Neural progenitor cell (in vitro differentiated cells): Measurements from ENCODE around the gene C2CD5. TPM values are rescaled to one million over a fixed set of nuclear protein-coding genes. Genes with fewer than 3 reads are reported as not detected.

Experiments used
- DNase-seq: peaks from one replicate; pipeline ENCODE4 v3.0.0-alpha.2; 2016; ENCODE audit warnings: low spot score
- H2AFZ ChIP-seq: fragments of 200-600 bp; sonication (generic); replicated peaks from 2 replicates; pipeline ENCODE4 v1.6.1; 2016; ENCODE audit warnings: antibody characterized with exemption
- H3F3A ChIP-seq: fragments of 200-600 bp; sonication (generic); 2 replicates; pipeline ENCODE4 v1.6.1; 2016; ENCODE audit warnings: antibody characterized with exemption, low read depth
- H3K27ac ChIP-seq: fragments of 200-600 bp; sonication (generic); 2 replicates; pipeline ENCODE4 v1.5.1; 2016; ENCODE audit warnings: mild to moderate bottlenecking
- H3K27me3 ChIP-seq: fragments of 200-600 bp; sonication (generic); 2 replicates; pipeline ENCODE4 v1.6.1; 2016; ENCODE audit warnings: mild to moderate bottlenecking, moderate library complexity
- H3K36me3 ChIP-seq: fragments of 200-600 bp; sonication (generic); 2 replicates; pipeline ENCODE4 v1.5.1; 2016
- H3K4me1 ChIP-seq: fragments of 200-600 bp; sonication (generic); 2 replicates; pipeline ENCODE4 v1.6.1; 2016; ENCODE audit warnings: mixed run types
- H3K4me2 ChIP-seq: fragments of 200-600 bp; sonication (generic); 2 replicates; pipeline ENCODE4 v1.6.1; 2016
- H3K4me3 ChIP-seq: fragments of 200-600 bp; sonication (generic); 2 replicates; pipeline ENCODE4 v1.5.1; 2016
- H3K79me2 ChIP-seq: fragments of 200-600 bp; sonication (generic); 2 replicates; pipeline ENCODE4 v1.6.1; 2016; ENCODE audit warnings: low read depth
- H3K9ac ChIP-seq: fragments of 200-600 bp; sonication (generic); 2 replicates; pipeline ENCODE4 v1.6.1; 2016
- H3K9me3 ChIP-seq: fragments of 200-600 bp; sonication (generic); 2 replicates; pipeline ENCODE4 v1.5.1; 2016; ENCODE audit warnings: low read depth
- H4K20me1 ChIP-seq: fragments of 200-600 bp; sonication (generic); 2 replicates; pipeline ENCODE4 v1.6.1; 2016; ENCODE audit warnings: low read depth
- H3K27ac Mint-ChIP-seq: 3 replicates; pipeline ENCODE4 v1.8.0; 2021; ENCODE audit warnings: mixed read lengths
- H3K27me3 Mint-ChIP-seq: 2 replicates; pipeline ENCODE4 v1.8.0; 2022; ENCODE audit warnings: low read depth, mild to moderate bottlenecking, inconsistent platforms, moderate library complexity, mixed read lengths; ENCODE audit not compliant: insufficient read depth
- H3K36me3 Mint-ChIP-seq: 3 replicates; pipeline ENCODE4 v1.8.0; 2021; ENCODE audit warnings: mixed read lengths
- H3K4me1 Mint-ChIP-seq: 3 replicates; pipeline ENCODE4 v1.8.0; 2021; ENCODE audit warnings: mixed read lengths
- H3K4me3 Mint-ChIP-seq: 3 replicates; pipeline ENCODE4 v1.8.0; 2021; ENCODE audit warnings: mild to moderate bottlenecking, moderate library complexity, mixed read lengths
- H3K9me3 Mint-ChIP-seq: 3 replicates; pipeline ENCODE4 v1.8.0; 2020; ENCODE audit warnings: mixed read lengths
- EZH2 ChIP-seq: fragments of 200-600 bp; sonication (generic); IDR thresholded peaks from 2 replicates; pipeline ENCODE4 v1.6.1; 2017; ENCODE audit warnings: antibody characterized with exemption, mild to moderate bottlenecking, moderate library complexity
- EZH2phosphoT487 ChIP-seq: fragments of 200-600 bp; sonication (generic); IDR thresholded peaks from 2 replicates; pipeline ENCODE4 v1.6.1; 2017; ENCODE audit warnings: antibody characterized with exemption
- total RNA-seq: library from RNA; depleted of rRNA; stranded (reverse); fragments of >200 nt; gene quantifications from 2 replicates; pipeline ENCODE4 v1.2.3, GENCODE V29; 2015; ENCODE audit warnings: low replicate concordance
- TF ChIP-seq, protein P1 (sequence below): fragments of 200-600 bp; sonication (generic); IDR thresholded peaks from 2 replicates; pipeline ENCODE4 v1.5.1; 2017; ENCODE audit warnings: antibody characterized with exemption, mild to moderate bottlenecking

The C2CD5 gene
- total RNA-seq, 1 donor from 2014 or later, result 86.9 TPM

DNA sequence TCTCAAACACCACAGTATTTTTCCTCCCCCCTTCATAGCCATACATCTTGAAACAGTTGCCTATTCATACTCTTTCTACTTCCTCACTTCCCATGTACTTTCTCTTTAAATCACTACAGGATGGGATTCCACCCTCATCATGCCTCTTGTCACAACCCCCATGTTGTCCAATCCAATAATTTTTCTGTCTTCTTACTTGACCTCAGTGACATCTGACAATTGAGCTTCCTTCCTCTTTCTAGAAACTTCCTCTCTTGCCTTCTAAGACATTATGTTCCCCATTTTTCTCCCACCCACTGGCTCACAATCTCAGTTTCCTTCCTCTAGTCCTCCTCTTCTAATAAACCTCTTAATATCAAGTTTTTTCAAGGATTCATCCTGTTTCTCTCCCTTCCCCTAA, 5.3 kb downstream of the C2CD5 start:
- Histone ChIP-seq H3K36me3 (peaks cover 4% of the 10 kb centered on the region), H3K9me3 (no peaks in the 10 kb centered on the region), H3K4me2 (no peak overlapping the region), H3K27me3 (no peaks in the 10 kb centered on the region), H3K79me2 (peaks cover 50% of the 10 kb centered on the region), H3K4me3 (no peak overlapping the region), H2AFZ (no peak overlapping the region), H3F3A (no peaks in the 10 kb centered on the region), H3K27ac (no peak overlapping the region), H3K4me1 (peaks cover 10% of the 10 kb centered on the region), H3K9ac (no peak overlapping the region), H4K20me1 (no peaks in the 10 kb centered on the region)
- Mint-ChIP-seq H3K27me3 (peaks cover 2% of the 10 kb centered on the region), H3K9me3 (no peaks in the 10 kb centered on the region), H3K36me3 (peaks cover 25% of the 10 kb centered on the region), H3K4me3 (no peak overlapping the region), H3K4me1 (peaks cover 15% of the 10 kb centered on the region), H3K27ac (no peak overlapping the region)
- no peak for DNase-seq
- TF ChIP-seq, protein P1, sequence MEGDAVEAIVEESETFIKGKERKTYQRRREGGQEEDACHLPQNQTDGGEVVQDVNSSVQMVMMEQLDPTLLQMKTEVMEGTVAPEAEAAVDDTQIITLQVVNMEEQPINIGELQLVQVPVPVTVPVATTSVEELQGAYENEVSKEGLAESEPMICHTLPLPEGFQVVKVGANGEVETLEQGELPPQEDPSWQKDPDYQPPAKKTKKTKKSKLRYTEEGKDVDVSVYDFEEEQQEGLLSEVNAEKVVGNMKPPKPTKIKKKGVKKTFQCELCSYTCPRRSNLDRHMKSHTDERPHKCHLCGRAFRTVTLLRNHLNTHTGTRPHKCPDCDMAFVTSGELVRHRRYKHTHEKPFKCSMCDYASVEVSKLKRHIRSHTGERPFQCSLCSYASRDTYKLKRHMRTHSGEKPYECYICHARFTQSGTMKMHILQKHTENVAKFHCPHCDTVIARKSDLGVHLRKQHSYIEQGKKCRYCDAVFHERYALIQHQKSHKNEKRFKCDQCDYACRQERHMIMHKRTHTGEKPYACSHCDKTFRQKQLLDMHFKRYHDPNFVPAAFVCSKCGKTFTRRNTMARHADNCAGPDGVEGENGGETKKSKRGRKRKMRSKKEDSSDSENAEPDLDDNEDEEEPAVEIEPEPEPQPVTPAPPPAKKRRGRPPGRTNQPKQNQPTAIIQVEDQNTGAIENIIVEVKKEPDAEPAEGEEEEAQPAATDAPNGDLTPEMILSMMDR, result no peak
- TF ChIP-seq EZH2 (no peak), EZH2phosphoT487 (no peak)

DNA sequence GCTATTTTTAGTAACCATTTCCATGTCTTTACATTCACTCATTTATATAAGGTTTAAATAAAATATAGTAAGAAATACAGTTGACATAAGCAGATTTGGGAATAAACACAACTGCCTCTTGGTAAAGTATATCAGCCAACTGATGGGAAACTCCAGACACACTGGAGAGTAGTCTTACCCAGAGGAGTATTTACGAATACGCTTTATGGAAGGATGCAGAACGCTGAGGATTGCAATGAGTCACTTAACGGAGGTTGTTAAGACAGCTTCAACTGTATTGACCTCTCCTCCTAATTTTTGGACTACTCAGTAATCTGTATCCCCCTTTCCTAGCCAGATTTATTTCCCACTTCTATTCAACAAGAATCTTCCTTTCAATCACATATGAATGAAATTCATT, 6.0 kb downstream of the C2CD5 start:
- TF ChIP-seq EZH2phosphoT487 (no peak), EZH2 (no peak)
- TF ChIP-seq, protein P1, result no peak
- Mint-ChIP-seq H3K4me1 (peaks cover 10% of the 10 kb centered on the region), H3K27ac (no peak overlapping the region)

DNA sequence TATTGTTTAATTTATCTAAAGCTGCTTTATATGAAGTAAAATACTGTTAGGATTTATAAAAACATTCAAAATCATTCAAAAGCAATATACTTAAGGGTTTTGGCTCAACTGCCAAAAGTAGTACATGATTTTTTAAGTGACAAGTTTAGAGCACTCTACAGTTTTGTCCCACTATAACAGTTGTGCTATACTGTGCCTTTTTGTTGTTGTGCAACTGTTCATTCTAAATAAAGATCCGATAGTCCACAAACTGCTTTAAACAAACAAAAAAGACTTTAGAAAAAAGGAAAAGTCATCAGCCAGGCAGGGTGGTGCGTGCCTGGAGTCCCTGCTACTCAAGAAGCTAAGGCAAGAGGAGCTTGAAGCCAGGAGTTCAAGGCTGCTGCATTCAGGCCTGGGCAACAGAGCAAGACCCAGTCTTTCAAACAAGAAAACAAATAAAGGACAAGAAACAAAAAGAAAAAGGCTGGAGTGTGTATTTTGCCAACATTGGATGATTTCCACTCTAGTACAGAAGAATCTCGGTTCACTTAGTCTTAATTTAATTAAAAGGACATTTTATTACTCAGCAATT, 7.3 kb downstream of the C2CD5 start:
- Mint-ChIP-seq H3K9me3 (peaks cover 10% of the 10 kb centered on the region), H3K4me3 (no peak overlapping the region), H3K27ac (no peak overlapping the region), H3K36me3 (peaks cover 37% of the 10 kb centered on the region), H3K4me1 (peaks cover 2% of the 10 kb centered on the region), H3K27me3 (no peaks in the 10 kb centered on the region)
- Histone ChIP-seq H3K27me3 (no peaks in the 10 kb centered on the region), H3K4me2 (no peak overlapping the region), H3K9ac (no peak overlapping the region), H3F3A (no peaks in the 10 kb centered on the region), H3K9me3 (no peaks in the 10 kb centered on the region), H3K36me3 (peaks cover 4% of the 10 kb centered on the region), H3K27ac (no peak overlapping the region), H3K79me2 (peaks cover 32% of the 10 kb centered on the region), H4K20me1 (no peaks in the 10 kb centered on the region), H2AFZ (no peak overlapping the region), H3K4me3 (no peak overlapping the region), H3K4me1 (no peaks in the 10 kb centered on the region)
- TF ChIP-seq, protein P1, result no peak
- TF ChIP-seq EZH2phosphoT487, result no peak
- no peak for TF ChIP-seq EZH2
- DNase-seq, result no peak

More for the DNA sequence above, 6.0 kb downstream of the C2CD5 start:
- no peak for DNase-seq
- H3K9ac ChIP-seq, result no peak overlapping the region
- no peak overlapping the region for H3K27ac ChIP-seq
- peaks cover 2% of the 10 kb centered on the region for H3K27me3 Mint-ChIP-seq
- H3K4me3 Mint-ChIP-seq, result no peak overlapping the region
- H3K4me1 ChIP-seq, result peaks cover 8% of the 10 kb centered on the region
- peaks cover 29% of the 10 kb centered on the region for H3K36me3 Mint-ChIP-seq
- H3K9me3 Mint-ChIP-seq, result peaks cover under 1% of the 10 kb centered on the region
- H3K4me3 ChIP-seq, result no peak overlapping the region
- no peaks in the 10 kb centered on the region for H3F3A ChIP-seq
- no peaks in the 10 kb centered on the region for H4K20me1 ChIP-seq
- H3K79me2 ChIP-seq, result peaks cover 44% of the 10 kb centered on the region
- H3K36me3 ChIP-seq, result peaks cover 4% of the 10 kb centered on the region
- no peaks in the 10 kb centered on the region for H3K27me3 ChIP-seq
- no peaks in the 10 kb centered on the region for H3K9me3 ChIP-seq
- H3K4me2 ChIP-seq, result no peak overlapping the region
- no peak overlapping the region for H2AFZ ChIP-seq
